Posterior cingulate gyrus (tissue), 11 donors: Measurements from ENCODE around the gene PTRHD1.
"Not testable (repeated sequence)": the region's sequence is repeated elsewhere in the genome, so short reads cannot be mapped to it uniquely, and the experiment has no call there.

Source experiments
- DNase-seq, 10 donors: peaks; one replicate each; pipeline versions ENCODE4 v3.0.0 to v3.0.0-alpha.2; 2020 to 2021; ENCODE audit warnings: mixed read lengths in 3 of 10
- intact Hi-C: fragments of 100-400 bp; cut with DNase I; formaldehyde crosslinking; loops from one replicate; pipeline ENCODE4 v1.15.1; 2023

Gene PTRHD1, protein sequence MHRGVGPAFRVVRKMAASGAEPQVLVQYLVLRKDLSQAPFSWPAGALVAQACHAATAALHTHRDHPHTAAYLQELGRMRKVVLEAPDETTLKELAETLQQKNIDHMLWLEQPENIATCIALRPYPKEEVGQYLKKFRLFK

DNA sequence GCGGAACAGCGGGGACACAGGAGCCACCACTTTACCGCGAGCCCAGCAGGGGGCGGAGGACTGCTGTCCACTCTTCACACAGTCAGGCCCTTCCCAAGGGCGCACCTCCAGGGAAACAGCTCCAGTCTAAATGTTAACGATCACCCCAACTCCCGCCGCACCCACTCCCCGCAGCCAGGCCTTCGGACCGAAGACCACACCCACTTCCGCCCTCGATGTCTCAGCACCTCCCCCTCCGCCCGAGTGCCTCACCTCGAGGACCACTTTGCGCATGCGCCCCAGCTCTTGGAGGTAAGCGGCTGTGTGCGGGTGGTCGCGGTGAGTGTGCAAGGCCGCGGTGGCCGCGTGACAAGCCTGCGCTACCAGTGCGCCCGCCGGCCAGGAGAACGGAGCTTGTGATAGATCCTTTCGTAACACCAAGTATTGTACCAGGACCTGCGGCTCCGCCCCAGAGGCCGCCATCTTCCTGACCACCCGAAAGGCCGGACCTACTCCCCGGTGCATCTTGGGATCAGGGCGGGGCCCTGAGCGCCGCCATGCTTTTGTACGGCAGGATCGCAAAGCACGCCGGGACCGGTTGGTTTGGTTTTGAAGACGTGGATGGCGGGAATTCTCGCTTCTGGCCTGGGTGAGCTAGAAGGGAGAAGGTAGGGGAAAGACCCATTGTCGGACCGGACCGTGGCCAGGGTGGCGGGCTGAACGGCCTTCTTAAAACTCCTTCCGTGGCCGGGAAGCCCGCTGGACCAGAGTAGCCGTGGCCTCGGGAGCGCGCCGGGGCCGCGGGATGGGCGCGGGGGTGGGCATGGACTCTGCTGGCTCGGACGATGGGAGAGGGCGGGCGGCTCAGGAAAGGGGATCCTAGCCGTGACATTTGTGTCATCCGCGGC lies at the start of gene PTRHD1, which contains the start of gene CENPO:
Gene PTRHD1, minus strand, starts transcription at position 518 of the 887 bp plus-strand sequence. Its CDS starts 14 bp downstream, at position 504.
Gene CENPO, plus strand, starts transcription at position 552 of the 887 bp plus-strand sequence. CDS start 495 bp downstream, outside the sequence.
- peak; percentile 93 to 99 (median 96) for DNase-seq
- intact Hi-C loops = loop anchor here (1.0 to 2.0 kb wide), 2 partner anchors 72 to 302 kb away; partner anchors contain the start of gene NCOA1

DNA sequence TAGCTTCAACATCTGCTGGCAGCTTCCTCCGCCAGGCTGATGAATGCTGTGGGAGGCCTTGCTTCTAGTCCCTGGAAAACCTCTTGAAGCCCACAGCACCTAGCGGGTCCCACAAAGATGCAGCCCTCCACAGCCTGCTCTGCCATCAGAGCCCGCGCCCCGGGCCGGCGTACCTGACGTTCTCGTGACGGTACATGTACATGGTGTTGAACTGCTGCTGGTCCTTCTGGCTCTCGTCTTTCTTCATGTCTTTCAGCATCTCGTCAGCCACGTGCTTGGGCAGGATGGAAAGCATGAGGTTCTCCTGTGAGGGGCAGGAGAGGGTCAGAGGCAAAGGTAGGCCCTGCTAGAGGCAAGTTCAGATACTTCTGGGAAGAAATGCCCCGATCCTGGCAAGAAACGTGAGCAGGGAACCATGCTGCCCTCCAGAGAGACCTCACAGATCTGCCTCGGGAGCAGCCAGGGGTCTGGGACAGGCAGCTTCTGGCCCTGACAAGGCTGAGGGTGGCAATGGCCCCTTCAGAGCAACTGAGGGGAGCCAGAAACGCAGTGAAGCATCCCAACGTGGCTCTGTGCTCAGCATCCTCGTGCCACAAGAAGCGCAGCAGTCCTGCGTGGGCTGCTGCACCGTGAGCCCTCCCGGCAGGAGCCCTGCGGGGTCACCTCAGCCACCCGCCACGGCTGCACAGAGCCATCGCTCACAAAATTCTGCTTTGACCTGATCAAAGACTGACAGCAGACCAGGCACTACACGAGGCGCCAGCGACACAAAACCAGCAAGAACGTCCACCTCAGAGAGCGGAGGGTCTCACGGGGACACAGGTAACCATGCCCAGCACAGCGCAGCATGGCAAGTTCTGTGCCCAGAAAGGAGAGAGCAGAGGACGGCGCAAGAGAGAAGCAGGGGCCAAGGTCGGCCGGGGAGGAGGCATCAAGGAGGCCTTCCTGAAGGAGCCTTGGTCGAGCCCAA lies 49.2 kb upstream of the PTRHD1 start:
- DNase-seq = peak in 2 of 10 donors; percentile 52 to 73

DNA sequence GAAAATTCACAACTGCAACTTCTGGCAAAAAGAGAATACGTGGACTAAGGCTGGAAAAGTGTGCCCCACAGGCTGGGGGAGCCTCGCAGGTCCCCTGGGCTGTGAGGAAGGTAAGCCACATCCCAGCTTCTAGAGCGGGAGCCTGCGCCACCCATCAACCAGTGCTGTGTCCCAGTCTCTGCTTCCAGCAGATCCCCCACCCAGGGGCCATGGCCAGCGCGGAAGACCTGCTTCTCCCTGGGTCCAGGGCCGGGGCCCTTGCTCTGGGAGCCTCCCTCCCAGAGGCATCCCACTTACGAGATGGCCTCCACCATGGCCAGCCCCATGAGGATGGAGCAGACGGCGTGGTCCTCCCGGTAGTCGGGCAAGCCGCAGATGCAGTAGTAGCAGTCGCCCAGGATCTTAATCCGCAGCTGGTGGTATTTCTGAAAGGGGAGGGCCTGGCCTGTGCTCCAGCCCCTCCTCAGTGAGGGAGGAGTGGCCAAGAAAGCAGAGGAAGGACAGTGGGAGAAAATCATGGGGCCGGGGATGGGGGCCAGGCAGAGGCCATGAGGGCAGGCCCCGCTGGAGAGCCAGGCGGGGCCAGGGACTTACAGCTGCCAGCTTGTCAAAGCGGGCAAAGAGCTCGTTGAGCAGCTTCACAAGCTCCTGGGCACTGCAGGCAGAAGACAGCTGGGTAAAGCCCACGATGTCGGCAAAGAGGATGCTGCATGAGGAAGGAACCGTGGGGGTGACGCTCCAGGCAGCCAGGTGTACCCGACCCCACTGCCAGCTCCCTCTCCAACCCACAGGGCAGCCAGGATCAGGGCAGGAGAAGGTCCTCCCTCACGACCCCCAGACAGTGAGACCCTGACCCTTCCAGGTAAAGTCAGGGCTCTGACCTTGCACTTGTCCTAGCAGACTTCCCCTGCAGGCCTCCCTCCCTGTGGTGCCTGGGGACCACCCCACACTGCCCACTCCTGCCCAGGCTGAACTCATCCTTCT lies 48.1 kb upstream of the PTRHD1 start:
- DNase-seq = peak in 2 of 10 donors; percentile 51 to 79
- intact Hi-C loops = no loop called here

More for the DNA sequence above, 49.2 kb upstream of the PTRHD1 start:
- intact Hi-C loops = no loop called here

DNA sequence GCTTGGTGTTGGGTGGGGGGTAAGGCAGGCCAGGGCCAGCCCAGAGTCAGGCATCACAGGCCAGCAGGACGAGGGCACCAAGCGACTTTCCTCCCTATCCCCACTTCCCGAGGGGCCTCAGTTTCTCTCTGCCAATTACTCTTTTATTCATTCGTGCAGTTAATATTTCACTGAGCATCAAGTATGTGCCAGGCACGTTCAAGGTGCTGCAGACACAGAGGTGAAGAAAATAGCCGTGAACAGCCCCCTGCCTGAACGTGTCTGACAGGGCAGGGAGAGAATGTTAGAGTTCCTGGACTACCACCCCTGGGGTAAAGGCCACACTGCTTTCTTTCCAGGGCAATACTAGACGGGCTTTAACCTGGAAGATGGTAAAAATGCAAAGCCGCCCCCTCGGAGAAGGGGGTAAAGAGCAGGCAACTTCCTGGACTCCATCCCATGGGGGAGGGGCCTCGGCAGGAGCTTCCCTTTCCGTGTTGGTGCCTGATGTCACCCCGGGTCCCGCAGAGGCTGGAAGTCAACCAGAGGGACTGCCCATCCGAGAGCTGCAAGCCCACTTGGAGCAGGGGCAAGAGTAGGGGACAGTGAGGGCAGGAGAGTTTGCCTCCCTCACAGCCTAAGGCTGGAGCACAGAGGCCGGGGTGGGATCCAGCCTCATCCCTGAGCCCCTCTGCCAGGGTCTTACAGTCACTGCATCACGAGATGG lies 47.1 kb upstream of the PTRHD1 start:
- intact Hi-C loops = no loop called here
- peak in 2 of 10 donors; percentile 18 to 56 for DNase-seq

DNA sequence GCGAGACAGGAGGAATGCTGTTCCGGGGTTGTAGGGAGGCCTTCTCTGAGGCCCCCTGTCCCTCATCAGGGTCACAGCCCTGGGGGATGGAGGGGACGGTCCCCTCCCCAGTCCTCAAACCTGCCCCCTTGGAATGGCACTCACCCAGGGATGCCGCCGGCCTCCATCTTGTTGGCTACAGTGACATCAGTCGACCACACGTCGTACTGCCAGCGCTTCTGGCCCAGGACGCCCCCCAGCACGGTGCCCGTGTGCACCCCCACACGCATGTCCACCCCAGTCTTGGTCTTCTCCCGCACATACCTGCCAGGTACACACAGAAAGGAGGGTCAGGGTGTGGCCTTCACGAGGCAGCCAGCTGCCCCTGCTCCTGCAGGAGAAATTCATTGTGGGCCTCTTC lies 46.5 kb upstream of the PTRHD1 start:
- peak in 2 of 10 donors; percentile 32 to 33 for DNase-seq
- intact Hi-C loops = no loop called here

DNA sequence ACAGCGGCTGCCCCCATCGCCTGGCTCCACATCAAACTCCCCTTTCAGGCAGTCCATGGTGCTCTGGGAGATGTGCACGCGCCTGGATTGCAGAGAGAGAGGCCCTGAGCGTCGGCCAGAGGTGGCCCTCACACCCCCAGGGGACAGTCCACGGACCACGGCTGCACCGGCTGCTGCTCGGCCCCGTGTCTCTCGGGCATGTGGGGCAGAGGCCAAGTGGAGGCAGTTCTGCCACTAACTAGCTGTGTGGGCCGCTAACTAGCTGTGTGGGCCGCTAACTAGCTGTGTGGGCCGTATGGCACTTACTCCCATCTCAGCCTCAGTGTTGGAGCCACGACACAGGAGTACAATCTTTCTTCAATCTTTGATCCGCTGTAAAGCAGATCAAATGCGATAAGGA lies 45.4 kb upstream of the PTRHD1 start:
- intact Hi-C loops = no loop called here
- DNase-seq = peak in 1 of 10 donors; percentile 12

DNA sequence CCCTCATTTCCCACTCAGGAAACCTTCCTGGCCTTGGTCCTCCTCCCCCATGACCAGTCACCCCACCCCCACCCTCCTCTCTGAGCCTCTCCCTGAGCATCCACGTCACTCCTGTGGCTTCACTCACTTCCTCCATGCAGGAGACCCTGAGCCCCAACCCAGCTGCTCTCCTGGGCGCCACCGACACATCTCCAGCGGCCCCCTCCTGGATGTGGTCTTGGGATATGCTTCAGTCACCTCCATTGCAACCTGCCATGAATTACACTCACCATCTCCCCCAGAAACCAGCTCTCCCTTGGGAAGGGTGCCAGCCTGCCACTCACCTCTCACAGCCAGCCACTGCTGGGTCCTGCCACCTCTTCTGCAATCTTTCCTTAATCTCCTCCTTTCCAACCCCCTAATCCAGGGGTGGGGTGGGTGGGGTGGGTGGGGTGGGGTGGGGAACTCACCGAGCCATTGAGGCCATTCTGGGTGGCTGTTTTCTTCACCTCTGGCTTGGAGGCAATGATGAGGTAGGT lies 44.9 kb upstream of the PTRHD1 start:
- peak in 2 of 10 donors; percentile 55 to 61 for DNase-seq

DNA sequence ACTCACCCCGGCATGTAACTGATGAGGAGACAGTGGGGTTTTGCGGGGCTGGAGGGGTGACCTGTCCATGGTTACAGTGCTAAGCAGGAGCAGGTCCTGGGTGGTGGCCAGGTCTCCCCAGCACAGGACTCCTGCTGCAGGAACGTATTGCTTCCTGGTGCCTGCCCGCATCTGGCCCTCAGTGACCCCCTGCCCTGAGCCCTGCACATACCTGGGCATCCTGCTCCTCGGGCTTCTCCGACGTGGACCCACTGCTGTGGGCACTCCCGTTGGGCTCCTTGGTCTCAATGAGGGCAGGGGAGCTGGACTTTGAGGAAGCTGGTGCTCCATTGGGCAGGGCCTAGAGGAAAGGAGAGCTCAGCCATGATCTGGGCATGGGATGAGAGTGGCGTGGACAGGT lies 43.5 kb upstream of the PTRHD1 start:
- intact Hi-C loops = no loop called here
- peak in 2 of 10 donors; percentile 67 to 77 for DNase-seq

More for the DNA sequence above, 44.9 kb upstream of the PTRHD1 start:
- intact Hi-C loops = no loop called here

DNA sequence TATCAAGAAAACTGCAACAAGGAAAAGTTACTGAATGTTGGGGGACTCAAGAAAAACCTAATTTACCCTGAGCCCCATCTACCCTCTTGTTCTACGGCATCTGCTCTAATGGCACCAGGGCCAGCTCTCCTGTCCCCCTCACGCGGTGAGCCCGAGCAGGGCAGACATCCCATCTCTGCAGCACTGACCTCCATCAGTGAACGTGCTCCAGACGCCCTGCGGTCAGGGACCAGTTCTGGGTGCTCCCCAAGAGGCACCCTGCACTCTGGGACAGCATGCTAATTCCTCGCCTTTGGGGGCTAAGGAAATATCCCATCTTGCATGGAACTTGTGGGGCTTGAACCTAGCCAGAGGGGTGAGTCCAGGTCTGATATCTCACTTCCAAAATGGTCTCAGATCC lies 43.0 kb upstream of the PTRHD1 start:
- peak in 2 of 10 donors; percentile 22 to 58 for DNase-seq
- intact Hi-C loops = no loop called here

DNA sequence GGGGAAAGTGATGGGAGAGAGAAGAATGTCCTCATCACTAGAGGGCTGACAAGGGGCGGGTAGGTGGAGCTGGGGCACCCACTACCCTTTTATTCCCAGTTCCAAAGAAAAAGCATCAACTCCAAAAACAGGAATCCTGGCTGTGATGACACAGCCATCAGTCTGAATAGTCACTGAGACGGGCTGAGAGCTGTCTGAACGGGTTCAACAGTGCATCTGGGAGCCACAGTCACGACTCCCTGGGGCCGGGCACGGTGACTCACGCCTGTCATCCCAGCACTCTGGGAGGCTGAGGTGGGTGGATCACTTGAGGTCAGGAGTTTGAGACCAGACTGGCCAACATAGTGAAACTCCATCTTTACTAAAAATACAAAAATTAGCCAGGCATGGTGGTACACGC lies 42.2 kb upstream of the PTRHD1 start:
- DNase-seq = peak in 2 of 10 donors; percentile 37 to 55
- intact Hi-C loops = not testable (repeated sequence)

DNA sequence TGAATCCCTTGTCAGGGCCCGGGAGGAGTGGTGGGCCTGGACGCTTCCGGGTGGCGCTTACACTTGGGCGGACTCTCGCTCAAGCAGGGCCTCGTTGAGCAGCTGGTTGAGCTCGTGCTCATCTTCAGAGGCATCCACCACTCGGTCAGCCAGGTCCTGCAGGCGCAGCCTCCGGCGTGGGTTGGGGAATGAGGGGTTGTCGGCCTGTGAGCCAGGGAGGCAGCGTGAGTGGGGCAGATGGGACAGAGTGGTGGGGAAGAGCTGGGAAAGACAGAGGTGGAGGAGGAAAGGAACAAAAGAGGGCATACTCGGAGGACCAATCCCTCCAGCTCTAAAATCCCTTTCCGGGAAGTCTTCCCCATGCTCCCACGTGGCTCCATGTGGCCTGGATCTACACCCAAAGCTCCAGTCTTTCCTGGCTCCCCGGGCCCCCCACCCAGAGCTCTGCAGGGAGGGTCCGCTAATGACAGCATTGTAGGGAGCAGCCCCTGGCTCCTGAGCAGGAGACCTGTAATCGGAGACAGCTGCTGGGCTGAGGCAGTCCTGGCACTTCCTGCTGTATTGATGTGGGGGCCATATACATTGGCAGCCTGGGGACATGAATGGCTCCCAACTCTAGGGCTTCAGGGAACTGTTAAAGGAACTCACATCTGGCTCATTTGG lies 41.7 kb upstream of the PTRHD1 start:
- peak in 2 of 10 donors; percentile 38 to 73 for DNase-seq

DNA sequence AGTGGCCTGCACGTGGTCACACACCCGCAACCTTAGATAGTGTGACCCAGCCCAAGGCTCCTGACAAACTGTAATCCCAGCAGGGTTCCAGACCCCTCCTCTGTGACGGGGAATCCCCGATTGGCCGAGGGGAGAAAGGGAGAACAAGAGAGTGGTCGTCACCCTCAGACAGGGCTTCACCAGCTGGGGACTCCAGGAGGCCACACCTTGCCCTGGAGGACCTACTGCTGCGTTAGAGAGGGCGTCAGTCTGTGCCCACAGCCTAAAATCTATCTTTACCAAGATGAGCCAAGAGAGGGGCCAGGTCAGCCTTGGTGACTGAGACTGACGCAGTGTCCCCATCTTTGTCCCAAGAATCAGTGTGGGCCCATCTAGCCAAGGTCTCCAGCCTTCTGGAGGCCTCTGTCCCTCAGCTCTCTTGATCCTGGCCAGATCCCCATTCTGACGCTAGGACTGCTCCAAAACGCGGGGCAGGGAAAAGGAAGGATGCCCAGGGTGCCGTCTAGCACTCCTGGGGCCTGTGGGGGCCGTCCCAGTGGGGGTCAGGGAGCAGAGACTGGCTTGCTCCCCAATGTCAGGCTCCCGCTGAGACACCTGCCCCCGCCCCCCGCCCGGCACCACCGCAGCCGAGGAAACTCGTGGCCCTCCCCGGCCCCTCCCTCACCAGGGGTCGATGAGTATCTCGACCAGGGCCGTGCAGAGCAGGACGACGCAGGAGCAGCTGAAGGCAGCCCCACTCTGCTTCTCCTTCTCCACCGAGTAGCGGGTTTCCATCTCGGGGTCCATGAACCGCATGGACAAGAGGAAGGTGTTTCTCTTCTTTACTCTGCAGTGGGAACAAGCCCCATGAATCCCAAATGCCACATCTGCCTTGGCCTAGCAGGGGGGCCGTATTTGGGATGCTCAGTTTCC lies 40.9 kb upstream of the PTRHD1 start:
- peak in 1 of 10 donors; percentile 18 for DNase-seq
- intact Hi-C loops = no loop called here

More for the DNA sequence above, 41.7 kb upstream of the PTRHD1 start:
- intact Hi-C loops = no loop called here

DNA sequence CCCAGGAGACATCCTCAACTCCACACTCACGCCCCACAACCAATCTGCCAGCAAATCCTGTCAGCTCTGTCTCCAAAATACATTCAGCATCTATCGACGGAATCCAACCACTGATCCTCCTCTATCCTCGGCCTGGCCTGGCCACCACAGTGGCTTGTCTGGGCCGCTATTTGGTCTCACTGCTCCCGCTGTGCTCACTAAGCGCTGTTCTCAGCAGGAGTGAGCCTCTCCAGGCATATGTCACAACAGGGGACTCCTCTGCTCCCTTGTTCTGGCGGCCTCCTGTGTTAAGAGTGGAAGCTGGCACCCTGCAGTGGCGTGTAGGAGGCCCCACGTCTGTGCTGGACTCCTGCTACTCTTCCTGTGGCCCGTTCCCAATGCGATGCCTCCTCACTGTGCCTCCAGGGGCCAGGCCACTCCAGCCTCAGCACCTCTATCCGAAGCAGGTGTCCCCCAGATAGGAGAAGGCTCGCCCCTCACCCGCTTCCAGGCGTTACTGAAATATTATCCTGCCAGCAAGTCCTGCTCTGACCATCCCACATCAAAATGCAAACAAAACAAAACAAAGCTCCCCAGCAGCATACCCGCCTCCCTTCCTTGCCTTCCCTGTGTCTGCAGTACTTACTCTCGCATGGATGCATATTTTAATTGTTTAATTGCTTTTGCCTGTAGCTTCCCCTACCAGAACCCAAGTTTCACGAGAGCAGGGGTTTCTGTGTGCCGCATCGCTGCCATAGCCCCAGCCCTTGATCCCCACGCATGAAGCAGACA lies 39.9 kb upstream of the PTRHD1 start:
- DNase-seq = peak in 5 of 10 donors; percentile 32 to 90 (median 47)
- intact Hi-C loops = no loop called here

DNA sequence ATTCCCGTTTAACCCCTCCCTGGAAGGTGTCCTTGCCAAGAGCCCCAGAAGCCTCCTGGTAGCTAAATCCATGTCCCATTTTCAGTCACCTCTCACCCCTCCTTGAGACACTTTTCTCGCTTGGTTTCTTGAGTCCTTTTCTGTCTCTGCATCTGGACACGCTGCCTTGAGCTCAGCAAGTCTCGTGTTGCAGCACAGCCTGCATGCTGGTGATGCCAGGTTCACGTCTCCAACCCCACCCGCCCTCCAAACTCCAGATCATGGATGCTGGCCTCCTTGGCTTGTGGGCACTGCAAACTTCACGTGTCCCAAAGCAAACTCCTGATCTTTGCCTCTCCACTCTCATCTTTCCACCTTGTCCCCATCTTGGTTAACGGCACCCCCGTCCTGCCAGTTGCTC lies 39.3 kb upstream of the PTRHD1 start:
- intact Hi-C loops = no loop called here
- DNase-seq = no peak

DNA sequence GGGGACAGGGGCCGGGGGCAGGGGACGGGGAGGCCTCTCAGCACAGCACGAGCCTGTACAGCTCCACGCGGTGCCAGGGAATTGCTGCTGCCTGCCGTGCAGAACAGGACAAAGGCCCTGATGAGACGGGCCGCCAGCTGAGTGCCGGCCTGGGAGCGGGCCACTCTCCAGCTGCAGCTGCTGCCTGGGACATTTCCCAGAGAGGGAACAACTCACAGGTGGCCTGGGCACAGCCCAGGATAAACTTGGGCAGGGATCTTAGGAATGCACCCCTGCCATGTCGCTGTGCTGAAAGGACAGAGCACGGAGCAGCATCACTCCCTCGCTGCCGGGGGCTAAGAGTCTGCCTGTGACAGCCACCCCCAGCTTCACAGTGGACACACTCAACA lies 38.9 kb upstream of the PTRHD1 start:
- peak; percentile 73 to 98 (median 86) for DNase-seq
- intact Hi-C loops = no loop called here
